Adipocyte (in vitro differentiated cells): ENCODE measurements around the gene TMEM117.

Experiments used
- DNase-seq: peaks from one replicate; pipeline ENCODE4 v3.0.0-alpha.2; 2015; ENCODE audit warnings: low read depth
- H3K27me3 ChIP-seq: replicated peaks from 2 replicates; pipeline ENCODE4 v1.7.0; 2013; ENCODE audit warnings: mild to moderate bottlenecking, low read length, moderate library complexity; ENCODE audit not compliant: control insufficient read depth, insufficient read depth
- H3K36me3 ChIP-seq: 2 replicates; pipeline ENCODE4 v1.7.0; 2013; ENCODE audit warnings: low read length, mild to moderate bottlenecking, moderate library complexity; ENCODE audit not compliant: control insufficient read depth, insufficient read depth, severe bottlenecking
- H3K4me1 ChIP-seq: 2 replicates; pipeline ENCODE4 v1.7.0; 2013; ENCODE audit warnings: mild to moderate bottlenecking, low read length, moderate library complexity; ENCODE audit not compliant: control insufficient read depth, insufficient read depth
- H3K4me3 ChIP-seq: 2 replicates; pipeline ENCODE4 v1.7.0; 2013; ENCODE audit warnings: mild to moderate bottlenecking, low read length, moderate library complexity
- H3K9ac ChIP-seq: 2 replicates; pipeline ENCODE4 v1.7.0; 2013; ENCODE audit warnings: mild to moderate bottlenecking, low read length, moderate library complexity
- H3K9me3 ChIP-seq: 2 replicates; pipeline ENCODE4 v1.7.0; 2013; ENCODE audit warnings: mild to moderate bottlenecking, low read length, moderate library complexity; ENCODE audit not compliant: control insufficient read depth

TMEM117 gene

GRCh38 chr12:44317651-44318126 is 481.8 kb downstream of the TMEM117 start:
- peak; percentile 7 for DNase-seq
- H3K9ac ChIP-seq, result no peak overlapping the region
- H3K4me3 ChIP-seq, result no peak overlapping the region
- no peaks in the 10 kb centered on the region for H3K27me3 ChIP-seq
- H3K4me1 ChIP-seq, result no peaks in the 10 kb centered on the region
- no peaks in the 10 kb centered on the region for H3K36me3 ChIP-seq
- peaks cover 6% of the 10 kb centered on the region for H3K9me3 ChIP-seq

GRCh38 chr12:44331269-44331668 is 495.4 kb downstream of the TMEM117 start:
- Histone ChIP-seq H3K9ac (no peak overlapping the region), H3K4me1 (no peaks in the 10 kb centered on the region), H3K9me3 (no peaks in the 10 kb centered on the region), H3K36me3 (no peaks in the 10 kb centered on the region), H3K27me3 (no peaks in the 10 kb centered on the region), H3K4me3 (no peak overlapping the region)
- DNase-seq, result no peak

GRCh38 chr12:44334347-44334746 is 498.5 kb downstream of the TMEM117 start:
- Histone ChIP-seq H3K9me3 (no peaks in the 10 kb centered on the region), H3K4me1 (no peaks in the 10 kb centered on the region), H3K4me3 (no peak overlapping the region), H3K36me3 (no peaks in the 10 kb centered on the region), H3K9ac (no peak overlapping the region), H3K27me3 (no peaks in the 10 kb centered on the region)
- no peak for DNase-seq

GRCh38 chr12:44335030-44335429 is 499.1 kb downstream of the TMEM117 start:
- Histone ChIP-seq H3K9me3 (no peaks in the 10 kb centered on the region), H3K36me3 (no peaks in the 10 kb centered on the region), H3K9ac (no peak overlapping the region), H3K4me1 (no peaks in the 10 kb centered on the region), H3K4me3 (no peak overlapping the region), H3K27me3 (no peaks in the 10 kb centered on the region)
- DNase-seq, result no peak

- Histone ChIP-seq H3K4me3 (no peak overlapping the region), H3K27me3 (no peaks in the 10 kb centered on the region), H3K36me3 (no peaks in the 10 kb centered on the region), H3K9ac (no peak overlapping the region), H3K9me3 (no peaks in the 10 kb centered on the region), H3K4me1 (no peaks in the 10 kb centered on the region)
- DNase-seq, result no peak
These were observed 500.7 kb downstream of the TMEM117 start for GRCh38 chr12:44336577-44336976.

- no peaks in the 10 kb centered on the region for H3K4me1 ChIP-seq
- no peaks in the 10 kb centered on the region for H3K9me3 ChIP-seq
- H3K27me3 ChIP-seq, result no peaks in the 10 kb centered on the region
- no peak for DNase-seq
- no peak overlapping the region for H3K4me3 ChIP-seq
- H3K9ac ChIP-seq, result no peak overlapping the region
- no peaks in the 10 kb centered on the region for H3K36me3 ChIP-seq
These were observed 506.5 kb downstream of the TMEM117 start for GRCh38 chr12:44342371-44342770.

GRCh38 chr12:44347145-44347544 is 511.3 kb downstream of the TMEM117 start:
- no peaks in the 10 kb centered on the region for H3K27me3 ChIP-seq
- no peaks in the 10 kb centered on the region for H3K36me3 ChIP-seq
- no peak overlapping the region for H3K9ac ChIP-seq
- no peak overlapping the region for H3K4me3 ChIP-seq
- H3K4me1 ChIP-seq, result no peaks in the 10 kb centered on the region
- no peak for DNase-seq
- no peaks in the 10 kb centered on the region for H3K9me3 ChIP-seq

- H3K9ac ChIP-seq, result no peak overlapping the region
- H3K36me3 ChIP-seq, result no peaks in the 10 kb centered on the region
- no peaks in the 10 kb centered on the region for H3K9me3 ChIP-seq
- H3K27me3 ChIP-seq, result no peaks in the 10 kb centered on the region
- H3K4me3 ChIP-seq, result no peak overlapping the region
- peaks cover 3% of the 10 kb centered on the region for H3K4me1 ChIP-seq
- no peak for DNase-seq
These were observed 521.6 kb downstream of the TMEM117 start for GRCh38 chr12:44357494-44357893.

GRCh38 chr12:44358636-44359035 is 522.8 kb downstream of the TMEM117 start:
- no peaks in the 10 kb centered on the region for H3K27me3 ChIP-seq
- no peak for DNase-seq
- no peak overlapping the region for H3K4me3 ChIP-seq
- H3K4me1 ChIP-seq, result peaks cover 3% of the 10 kb centered on the region
- no peaks in the 10 kb centered on the region for H3K9me3 ChIP-seq
- no peak overlapping the region for H3K9ac ChIP-seq
- H3K36me3 ChIP-seq, result no peaks in the 10 kb centered on the region

GRCh38 chr12:44362947-44363346 is 527.1 kb downstream of the TMEM117 start:
- Histone ChIP-seq H3K4me1 (no peaks in the 10 kb centered on the region), H3K4me3 (no peak overlapping the region), H3K36me3 (no peaks in the 10 kb centered on the region), H3K27me3 (no peaks in the 10 kb centered on the region), H3K9me3 (no peaks in the 10 kb centered on the region), H3K9ac (no peak overlapping the region)
- no peak for DNase-seq

- H3K36me3 ChIP-seq, result no peaks in the 10 kb centered on the region
- H3K9ac ChIP-seq, result no peak overlapping the region
- H3K27me3 ChIP-seq, result no peaks in the 10 kb centered on the region
- no peak for DNase-seq
- H3K4me3 ChIP-seq, result no peak overlapping the region
- no peaks in the 10 kb centered on the region for H3K4me1 ChIP-seq
- H3K9me3 ChIP-seq, result no peaks in the 10 kb centered on the region
These were observed 531.3 kb downstream of the TMEM117 start for GRCh38 chr12:44367136-44367535.

GRCh38 chr12:44367916-44368315 is 532.0 kb downstream of the TMEM117 start:
- H3K9ac ChIP-seq, result no peak overlapping the region
- no peaks in the 10 kb centered on the region for H3K9me3 ChIP-seq
- H3K4me1 ChIP-seq, result no peaks in the 10 kb centered on the region
- H3K27me3 ChIP-seq, result no peaks in the 10 kb centered on the region
- H3K36me3 ChIP-seq, result no peaks in the 10 kb centered on the region
- H3K4me3 ChIP-seq, result no peak overlapping the region
- DNase-seq, result no peak
